Measurements from ENCODE around the gene LYPLAL1. TPM values are rescaled to one million over a fixed set of nuclear protein-coding genes. Genes with fewer than 3 reads are reported as not detected.
A peak's percentile ranks its signal among the peaks of the same experiment; 100 is the strongest.

The LYPLAL1 gene
- total RNA-seq, 1 donor from 2014 or later: 11.1 TPM

DNA sequence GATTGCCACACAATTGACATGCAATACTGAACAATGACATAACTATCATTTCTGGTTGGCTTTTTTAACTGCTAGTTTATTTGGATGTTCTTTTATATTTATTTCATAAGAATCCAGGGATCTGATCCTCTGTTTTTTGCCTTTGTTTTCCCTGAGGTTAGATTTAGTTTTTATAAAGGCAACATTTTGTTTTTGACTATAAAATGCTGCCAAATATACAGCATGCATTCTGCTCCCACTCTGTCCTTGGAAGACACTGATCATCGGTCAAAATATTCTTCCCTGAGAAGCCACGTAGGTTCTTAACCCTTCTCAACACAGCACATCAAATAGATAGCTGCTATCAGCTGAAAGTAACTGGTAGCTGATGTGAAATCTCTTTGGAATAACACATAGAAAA, 52.5 kb downstream of the LYPLAL1 start:
- H3K4me3 ChIP-seq (ENCODE audit: low read depth, low read length): no peak overlapping the region
- DNase-seq (ENCODE audit: low read depth): no peak
- TF ChIP-seq, protein P1, sequence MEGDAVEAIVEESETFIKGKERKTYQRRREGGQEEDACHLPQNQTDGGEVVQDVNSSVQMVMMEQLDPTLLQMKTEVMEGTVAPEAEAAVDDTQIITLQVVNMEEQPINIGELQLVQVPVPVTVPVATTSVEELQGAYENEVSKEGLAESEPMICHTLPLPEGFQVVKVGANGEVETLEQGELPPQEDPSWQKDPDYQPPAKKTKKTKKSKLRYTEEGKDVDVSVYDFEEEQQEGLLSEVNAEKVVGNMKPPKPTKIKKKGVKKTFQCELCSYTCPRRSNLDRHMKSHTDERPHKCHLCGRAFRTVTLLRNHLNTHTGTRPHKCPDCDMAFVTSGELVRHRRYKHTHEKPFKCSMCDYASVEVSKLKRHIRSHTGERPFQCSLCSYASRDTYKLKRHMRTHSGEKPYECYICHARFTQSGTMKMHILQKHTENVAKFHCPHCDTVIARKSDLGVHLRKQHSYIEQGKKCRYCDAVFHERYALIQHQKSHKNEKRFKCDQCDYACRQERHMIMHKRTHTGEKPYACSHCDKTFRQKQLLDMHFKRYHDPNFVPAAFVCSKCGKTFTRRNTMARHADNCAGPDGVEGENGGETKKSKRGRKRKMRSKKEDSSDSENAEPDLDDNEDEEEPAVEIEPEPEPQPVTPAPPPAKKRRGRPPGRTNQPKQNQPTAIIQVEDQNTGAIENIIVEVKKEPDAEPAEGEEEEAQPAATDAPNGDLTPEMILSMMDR (conservative IDR thresholded peaks at IDR 0.05; ENCODE audit: low read depth, low read length): no peak

- TF ChIP-seq, protein P1 (conservative IDR thresholded peaks at IDR 0.05; ENCODE audit: low read depth, low read length): no peak
- DNase-seq (ENCODE audit: low read depth): no peak
- no peak overlapping the region for H3K4me3 ChIP-seq (ENCODE audit: low read depth, low read length)
Measured at GRCh38 chr1:219227360-219228057, 53.8 kb downstream of the LYPLAL1 start.

DNA sequence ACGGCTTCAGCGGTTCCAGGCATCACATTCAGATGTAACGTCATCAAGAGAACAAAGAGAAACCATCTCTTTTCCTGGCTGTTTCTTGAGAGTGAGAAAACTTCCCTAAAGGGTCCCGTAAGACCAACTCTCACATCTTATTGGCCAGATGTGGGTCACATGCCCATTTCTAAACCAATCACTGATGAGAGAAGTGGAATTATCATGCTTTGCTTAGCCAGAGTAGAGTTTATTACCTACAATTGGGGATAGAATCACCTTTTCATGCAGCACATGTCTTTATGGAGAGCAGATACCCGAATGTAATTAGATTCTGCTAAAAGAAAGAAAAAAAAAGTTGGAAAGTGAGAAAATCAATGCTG, 54.4 kb downstream of the LYPLAL1 start:
- TF ChIP-seq, protein P1 (conservative IDR thresholded peaks at IDR 0.05; ENCODE audit: low read depth, low read length): no peak
- H3K4me3 ChIP-seq (ENCODE audit: low read depth, low read length): no peak overlapping the region
- DNase-seq (ENCODE audit: low read depth): no peak

DNA sequence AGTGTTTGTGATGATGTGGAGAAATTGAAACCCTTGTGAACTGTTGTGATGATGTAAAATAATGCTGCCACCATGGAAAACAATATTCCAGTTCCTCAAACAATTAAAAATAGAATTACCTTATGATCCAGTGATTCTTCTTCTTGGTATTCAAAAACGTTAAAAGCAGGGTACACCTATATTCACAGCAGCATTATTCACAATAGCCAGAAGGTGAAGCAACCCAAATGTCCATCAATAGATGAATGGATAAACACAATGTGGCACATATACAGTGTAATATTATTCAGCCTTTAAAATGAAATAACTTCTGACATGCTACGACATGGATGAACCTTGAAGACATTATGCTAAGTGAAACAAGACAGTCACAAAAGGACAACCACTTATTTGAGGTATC, 59.2 kb downstream of the LYPLAL1 start:
- no peak overlapping the region for H3K4me3 ChIP-seq (ENCODE audit: low read depth, low read length)

GRCh38 chr1:219235903-219236481, 62.3 kb downstream of the LYPLAL1 start:
- H3K4me3 ChIP-seq (ENCODE audit: low read depth, low read length): no peak overlapping the region
- TF ChIP-seq, protein P1 (conservative IDR thresholded peaks at IDR 0.05; ENCODE audit: low read depth, low read length): no peak
- DNase-seq (ENCODE audit: low read depth): no peak

More for the DNA sequence above, 59.2 kb downstream of the LYPLAL1 start:
- TF ChIP-seq, protein P1 (conservative IDR thresholded peaks at IDR 0.05; ENCODE audit: low read depth, low read length): no peak
- no peak for DNase-seq (ENCODE audit: low read depth)

DNA sequence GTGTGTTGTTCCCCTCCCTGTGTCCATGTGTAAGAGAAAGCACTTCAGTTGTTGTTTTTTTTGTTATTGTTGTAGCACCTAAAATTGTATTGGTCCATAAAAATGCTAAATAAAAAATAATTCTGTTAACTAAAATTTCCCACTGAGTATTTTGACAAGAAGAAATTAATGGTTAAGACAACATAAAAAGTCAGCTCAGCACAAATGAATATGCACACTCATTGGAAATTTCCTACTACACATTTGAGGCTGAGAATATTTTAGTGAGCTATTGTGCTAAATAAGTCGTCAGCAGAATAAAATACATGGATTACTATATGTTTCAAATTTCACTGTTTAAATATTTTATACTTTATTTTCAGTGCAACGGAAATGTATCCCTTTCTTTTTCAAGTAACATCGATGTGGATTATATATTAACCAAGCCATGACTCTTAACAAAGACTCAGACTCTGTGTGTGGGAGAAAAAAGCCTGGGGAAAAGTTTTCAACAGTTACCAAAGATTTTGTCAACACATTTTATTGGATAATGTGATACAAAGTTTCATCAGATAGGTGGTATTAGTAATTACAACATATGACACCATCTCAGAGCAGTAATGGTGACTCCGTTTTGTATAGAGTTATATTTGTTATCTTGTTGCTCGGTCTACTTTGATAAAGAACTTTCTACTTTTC, 63.4 kb downstream of the LYPLAL1 start:
- H3K4me3 ChIP-seq (ENCODE audit: low read depth, low read length): peak overlapping the region; percentile 4
- TF ChIP-seq, protein P1 (conservative IDR thresholded peaks at IDR 0.05; ENCODE audit: low read depth, low read length): no peak
- DNase-seq (ENCODE audit: low read depth): peak; percentile 57
